SK-N-SH (cell line): ENCODE measurements around the gene WNT3.

Experiments
- CTCF ChIP-seq: fragments of 200-600 bp; sonication (generic); IDR thresholded peaks from 2 replicates; pipeline ENCODE4 v1.6.1; 2017; ENCODE audit warnings: antibody characterized with exemption, mild to moderate bottlenecking, moderate library complexity
- MAX ChIP-seq: IDR thresholded peaks from 2 replicates; pipeline ENCODE4 v1.4.0; 2012; ENCODE audit warnings: low read depth

DNA sequence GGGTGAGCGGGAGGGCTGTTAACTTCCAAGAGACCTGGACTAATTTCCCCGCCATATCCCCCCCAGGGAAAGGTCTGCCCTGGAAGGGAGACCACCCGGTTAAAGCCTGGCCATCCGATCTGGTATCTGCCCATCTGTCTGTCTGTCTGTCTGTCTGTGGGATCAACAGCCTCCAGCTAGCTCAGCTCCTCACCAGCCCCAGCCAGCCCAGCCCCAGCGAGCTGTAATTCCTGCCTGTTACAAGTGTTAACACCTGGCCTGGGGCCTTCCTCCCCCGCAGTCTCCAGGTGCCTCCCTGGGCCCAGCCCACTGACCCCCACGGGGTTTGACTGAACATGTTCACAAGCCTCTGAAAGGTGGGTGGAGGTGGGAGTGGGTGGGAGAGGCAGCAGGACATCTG, 4.0 kb downstream of the WNT3 start:
- TF ChIP-seq MAX: no peak
- TF ChIP-seq CTCF: no peak
